ENCODE data around the gene SLC26A6. TPM values are rescaled to one million over a fixed set of nuclear protein-coding genes. Genes with fewer than 3 reads are reported as not detected.
A peak's percentile ranks its signal among the peaks of the same experiment; 100 is the strongest.

SLC26A6 gene
- total RNA-seq: 10 to 100 TPM; 12.6 to 21.6 (median 16.0) TPM

GRCh38 chr3:48635222-48636021 is at the start of gene SLC26A6:
SLC26A6 (minus strand) TSS chr3:48635461; CDS start chr3:48635393, 68 bp downstream.
- no peaks in the 10 kb centered on the region for H3K36me3 ChIP-seq
- peak within 1 kb of the TSS; percentile 74 to 96 (median 94) for H3K4me3 ChIP-seq
- peaks cover 0 to 4% of the 10 kb centered on the region in 2 donors for H3K4me1 ChIP-seq
- no peaks in the 10 kb centered on the region for H3K27me3 ChIP-seq
- H3K9me3 ChIP-seq: no peaks in the 10 kb centered on the region
- peak; percentile 94 to 96 for DNase-seq (ENCODE audit: low spot score in 2 of 2)
- H3K27ac ChIP-seq: peak within 1 kb of the TSS; percentile 55 to 80
- intact Hi-C loops (cut with DNase I; ENCODE audit: low total_unique reads): no loop called here
- TF ChIP-seq POLR2A (IDR thresholded peaks at IDR 0.05) (no peak), POLR2AphosphoS5 (IDR thresholded peaks at IDR 0.05) (peak; percentile 29 to 55 (median 51)), CTCF (IDR thresholded peaks at IDR 0.05) (peak in 2 of 3 donors; percentile 15 to 46)

- no peaks in the 10 kb centered on the region for H3K27me3 ChIP-seq
- no peak for TF ChIP-seq POLR2A (IDR thresholded peaks at IDR 0.05)
- TF ChIP-seq CTCF (IDR thresholded peaks at IDR 0.05): no peak
- no peak for TF ChIP-seq POLR2AphosphoS5 (IDR thresholded peaks at IDR 0.05)
- no peak for DNase-seq (ENCODE audit: low spot score in 2 of 2)
- intact Hi-C loops (cut with DNase I; ENCODE audit: low total_unique reads): no loop called here
- peaks cover 4% of the 10 kb centered on the region for H3K36me3 ChIP-seq
- peaks cover 5 to 18% of the 10 kb centered on the region in 2 donors for H3K4me1 ChIP-seq
- H3K9me3 ChIP-seq: no peaks in the 10 kb centered on the region
- peak overlapping the region; percentile 88 to 92 for H3K27ac ChIP-seq
- peak overlapping the region; percentile 80 to 93 (median 84) for H3K4me3 ChIP-seq
Observed at GRCh38 chr3:48684480-48685143, 49.4 kb upstream of the SLC26A6 start.

GRCh38 chr3:48684054-48684349 is 48.7 kb upstream of the SLC26A6 start:
- Histone ChIP-seq H3K9me3 (no peaks in the 10 kb centered on the region), H3K27ac (peak overlapping the region in 1 of 2 donors; percentile 75), H3K36me3 (peaks cover 4% of the 10 kb centered on the region), H3K27me3 (no peaks in the 10 kb centered on the region), H3K4me3 (peak overlapping the region; percentile 80 to 93 (median 84)), H3K4me1 (peaks cover 5 to 18% of the 10 kb centered on the region in 2 donors)
- intact Hi-C loops (cut with DNase I; ENCODE audit: low total_unique reads): no loop called here
- TF ChIP-seq POLR2AphosphoS5 (IDR thresholded peaks at IDR 0.05) (no peak), POLR2A (IDR thresholded peaks at IDR 0.05) (no peak), CTCF (IDR thresholded peaks at IDR 0.05) (no peak)
- no peak for DNase-seq (ENCODE audit: low spot score in 2 of 2)

GRCh38 chr3:48682786-48683185 is 47.5 kb upstream of the SLC26A6 start:
- Histone ChIP-seq H3K27me3 (no peaks in the 10 kb centered on the region), H3K36me3 (peaks cover 4% of the 10 kb centered on the region), H3K27ac (no peak overlapping the region), H3K4me1 (peaks cover 5 to 18% of the 10 kb centered on the region in 2 donors), H3K9me3 (no peaks in the 10 kb centered on the region), H3K4me3 (no peak overlapping the region)
- no peak for TF ChIP-seq CTCF (IDR thresholded peaks at IDR 0.05)
- TF ChIP-seq POLR2A (IDR thresholded peaks at IDR 0.05): no peak
- TF ChIP-seq POLR2AphosphoS5 (IDR thresholded peaks at IDR 0.05): no peak
- intact Hi-C loops (cut with DNase I; ENCODE audit: low total_unique reads): no loop called here
- DNase-seq (ENCODE audit: low spot score in 2 of 2): no peak
